CD4-positive, alpha-beta T cell treated with Interleukin-15 for 1 hour (primary cell): ENCODE measurements around the gene TEX22.
A peak's percentile ranks its signal among the peaks of the same experiment; 100 is the strongest.

ENCODE experiments used
- DNase-seq: peaks from one replicate; pipeline ENCODE4 v3.0.0-alpha.2; 2020

Gene TEX22

GRCh38 chr14:105385322-105385637 is 13.1 kb upstream of the TEX22 start:
- no peak for DNase-seq

- no peak for DNase-seq
These were observed 12.5 kb upstream of the TEX22 start for GRCh38 chr14:105385698-105386365.

GRCh38 chr14:105386581-105387529 is 11.5 kb upstream of the TEX22 start:
- DNase-seq, result no peak

- no peak for DNase-seq
These were observed 10.8 kb upstream of the TEX22 start for GRCh38 chr14:105387530-105387922.

- DNase-seq, result peak; percentile 36
These were observed 10.0 kb upstream of the TEX22 start for GRCh38 chr14:105388110-105388951.

GRCh38 chr14:105388976-105389375 is 9.4 kb upstream of the TEX22 start:
- DNase-seq, result no peak

- no peak for DNase-seq
These were observed 8.8 kb upstream of the TEX22 start for GRCh38 chr14:105389534-105389933.

- no peak for DNase-seq
These were observed 8.1 kb upstream of the TEX22 start for GRCh38 chr14:105389976-105390848.

- no peak for DNase-seq
These were observed 7.4 kb upstream of the TEX22 start for GRCh38 chr14:105390849-105391500.

- no peak for DNase-seq
These were observed 6.8 kb upstream of the TEX22 start for GRCh38 chr14:105391541-105391940.

GRCh38 chr14:105392131-105393090 is 5.9 kb upstream of the TEX22 start:
- no peak for DNase-seq

- no peak for DNase-seq
These were observed 5.2 kb upstream of the TEX22 start for GRCh38 chr14:105393151-105393550.

GRCh38 chr14:105394714-105395537 is 3.4 kb upstream of the TEX22 start:
- no peak for DNase-seq

- no peak for DNase-seq
These were observed 2.8 kb upstream of the TEX22 start for GRCh38 chr14:105395538-105395854.

- no peak for DNase-seq
These were observed 897 bp upstream of the TEX22 start for GRCh38 chr14:105397350-105397931.

- DNase-seq, result no peak
These were observed 558 bp downstream of the TEX22 start for GRCh38 chr14:105398726-105399465.

- no peak for DNase-seq
These were observed 1.1 kb downstream of the TEX22 start for GRCh38 chr14:105399466-105399775.

- DNase-seq, result no peak
These were observed 1.7 kb downstream of the TEX22 start for GRCh38 chr14:105400016-105400415.

- DNase-seq, result no peak
These were observed 3.4 kb downstream of the TEX22 start for GRCh38 chr14:105401699-105402098.
